HepG2 (cell line): ENCODE data around the gene CELF2. TPM values are rescaled to one million over a fixed set of nuclear protein-coding genes. Genes with fewer than 3 reads are reported as not detected.

Experiments used
- ATAC-seq: fragments of 200-7000 bp; cut with Tn5 transposase; 3 replicates; pipeline ENCODE4 v1.9.1; 2020; ENCODE audit warnings: mild to moderate bottlenecking, moderate library complexity
- BruUV-seq: library from RNA; stranded (reverse); fragments of 400-500 nt; replicated peaks from 2 replicates; lab custom pipeline; 2021; lab: Mats Ljungman, UMichigan
- CTCF ChIA-PET: fragments of 300-600 bp; formaldehyde crosslinking; extraction: SDS; loops from one replicate; lab custom pipeline; 2021; ENCODE audit warnings: low total read pairs, inconsistent platforms, low intra/inter-chr PET ratio; lab: Yijun Ruan, JAX
- POLR2A ChIA-PET: fragments of 350-600 bp; sonication (Branson Sonifier 250); formaldehyde crosslinking; loops from one replicate; lab custom pipeline; 2020; ENCODE audit warnings: antibody characterized with exemption, inconsistent platforms; lab: Yijun Ruan, JAX
- DNase-seq: peaks from one replicate; pipeline ENCODE4 v3.0.0-alpha.2; 2015; ENCODE audit warnings: low spot score
- FAIRE-seq: peaks from 3 replicates; lab custom pipeline; 2011; peaks lifted over from hg19 to GRCh38; lab: Jason Lieb, UNC
- H2AFZ ChIP-seq: one replicate; pipeline ENCODE4 v1.6.1; 2011; ENCODE audit warnings: low read length, inconsistent platforms
- H3K27ac ChIP-seq: fragments of 300-600 bp; 3 replicates; pipeline ENCODE4 v1.8.0; 2011; ENCODE audit warnings: mixed run types, mild to moderate bottlenecking, mixed read lengths, low read length, inconsistent platforms; ENCODE audit not compliant: insufficient read depth; ENCODE audit errors: extremely low read length
- H3K27me3 ChIP-seq, 2 experiments: fragments of 200-600 bp in 1 of 2; 2 replicates in 1 of 2; 3 replicates in 1 of 2; pipeline versions ENCODE4 v1.6.0 to v1.8.0; 2011; ENCODE audit warnings: low read length in 2 of 2, mild to moderate bottlenecking in 2 of 2, moderate library complexity in 2 of 2, inconsistent platforms in 1 of 2; ENCODE audit not compliant: insufficient read depth in 2 of 2, control insufficient read depth in 1 of 2
- H3K36me3 ChIP-seq, 2 experiments: fragments of 200-600 bp in 1 of 2; replicated peaks in 1 of 2; 2 replicates in 1 of 2; 3 replicates in 1 of 2; pipeline versions ENCODE4 v1.5.1 to v1.8.0; 2011; ENCODE audit warnings: low read length in 2 of 2, inconsistent platforms in 1 of 2; ENCODE audit not compliant: insufficient read depth in 2 of 2, control insufficient read depth in 1 of 2
- H3K4me1 ChIP-seq: 2 replicates; pipeline ENCODE4 v1.5.1; 2012; ENCODE audit warnings: low read length, inconsistent platforms; ENCODE audit not compliant: insufficient read depth
- H3K4me2 ChIP-seq: 2 replicates; pipeline ENCODE4 v1.6.0; 2011; ENCODE audit warnings: low read depth, low read length, inconsistent platforms
- H3K4me3 ChIP-seq, 3 experiments: fragments of 200-600 bp in 1 of 3; sonication (generic), shearing (Covaris generic) in 1 of 3; replicated peaks in 1 of 3; 2 replicates each; pipeline ENCODE4 v1.5.1; 2011 to 2016; ENCODE audit warnings: low read length in 3 of 3, inconsistent platforms in 2 of 3, low read depth in 2 of 3, mild to moderate bottlenecking in 2 of 3, control low read depth in 1 of 3, mixed read lengths in 1 of 3; ENCODE audit not compliant: insufficient read depth in 1 of 3
- H3K79me2 ChIP-seq: one replicate; pipeline ENCODE4 v1.6.1; 2011; ENCODE audit warnings: low read length, inconsistent platforms; ENCODE audit not compliant: insufficient read depth
- H3K9ac ChIP-seq: 2 replicates; pipeline ENCODE4 v1.6.0; 2011; ENCODE audit warnings: mild to moderate bottlenecking, low read depth, low read length, inconsistent platforms; ENCODE audit not compliant: insufficient read depth
- H3K9me3 ChIP-seq: 2 replicates; pipeline ENCODE4 v1.5.1; 2012; ENCODE audit warnings: mild to moderate bottlenecking, low read length
- H4K20me1 ChIP-seq: 2 replicates; pipeline ENCODE4 v1.6.0; 2011; ENCODE audit warnings: inconsistent platforms, mild to moderate bottlenecking, low read length, moderate library complexity; ENCODE audit not compliant: insufficient read depth
- MTA1 ChIP-seq: sonication (generic); formaldehyde crosslinking; IDR thresholded peaks from 2 replicates; pipeline ENCODE4 v1.4.0; 2020; ENCODE audit warnings: missing genetic modification reagents, mild to moderate bottlenecking, borderline replicate concordance
- MYC ChIP-seq: sonication (generic); formaldehyde crosslinking; IDR thresholded peaks from 2 replicates; pipeline ENCODE4 v1.9.0; 2021; ENCODE audit warnings: missing genetic modification reagents, borderline replicate concordance
- NR2F2 ChIP-seq: IDR thresholded peaks from 2 replicates; pipeline ENCODE4 v1.6.1; 2012; ENCODE audit warnings: low read depth, inconsistent platforms, borderline replicate concordance
- NR3C1 ChIP-seq: sonication (generic); formaldehyde crosslinking; IDR thresholded peaks from 2 replicates; pipeline ENCODE4 v1.4.0; 2020; ENCODE audit warnings: missing genetic modification reagents
- ZNF382 ChIP-seq: sonication (generic); formaldehyde crosslinking; IDR thresholded peaks from 2 replicates; pipeline ENCODE4 v1.5.0; 2020; ENCODE audit warnings: missing genetic modification reagents, mild to moderate bottlenecking, borderline replicate concordance
- ZNF740 ChIP-seq: sonication (generic); formaldehyde crosslinking; IDR thresholded peaks from 2 replicates; pipeline ENCODE4 v1.4.0; 2020; ENCODE audit warnings: missing genetic modification reagents
- ZNF790 ChIP-seq: sonication (generic); formaldehyde crosslinking; IDR thresholded peaks from 2 replicates; pipeline ENCODE4 v1.8.0; 2022; ENCODE audit warnings: missing genetic modification reagents, mild to moderate bottlenecking, borderline replicate concordance
- whole genome bisulfite sequencing: methylation state at CpG from one replicate; pipeline ENCODE4 v1.1.6; 2017; ENCODE audit warnings: low lambda C conversion rate; 5-methylcytosine and 5-hydroxymethylcytosine counted together
- in situ Hi-C: cut with HindIII; loops from 2 replicates; pipeline ENCODE4 v1.10.0; 2017; ENCODE audit warnings: low pct_unique_long_range_greater_than_20kb; ENCODE audit not compliant: extremely low pct_ligation_motif_present
- intact Hi-C: fragments of 100-400 bp; cut with micrococcal nuclease; formaldehyde crosslinking; loops from one replicate; pipeline ENCODE4 v1.10.0; 2022; ENCODE audit not compliant: unreplicated experiment
- polyA plus RNA-seq, 8 experiments: library from polyadenylated mRNA; depleted of rRNA in 3 of 8; stranded (reverse) in 7 of 8; unstranded in 1 of 8; fragments of >200 nt; fragmentation: Illumina TruSeq in 4 of 8; extraction: Trizol in 4 of 8; gene quantifications; 2 replicates each; pipeline versions ENCODE4 v1.2.1 to v1.2.3, GENCODE V29; 2011 to 2016; ENCODE audit warnings: low read depth in 4 of 8, missing spikeins in 1 of 8, mixed read lengths in 1 of 8; ENCODE audit not compliant: insufficient read depth in 1 of 8
- total RNA-seq, 5 experiments: library from RNA; depleted of rRNA; stranded (reverse); fragments of >200 nt; fragmentation: Illumina TruSeq; extraction: Trizol; gene quantifications; 2 replicates each; pipeline ENCODE4 v1.2.3, GENCODE V29; 2016; ENCODE audit warnings: low read depth in 1 of 5
- TF ChIP-seq, protein P1 (sequence below): sonication (generic); formaldehyde crosslinking; IDR thresholded peaks from 2 replicates; pipeline ENCODE4 v1.8.0; 2022; ENCODE audit warnings: missing genetic modification reagents, low read depth, mild to moderate bottlenecking, borderline replicate concordance
- TF ChIP-seq, protein P2 (sequence below): sonication (generic); formaldehyde crosslinking; IDR thresholded peaks from 2 replicates; pipeline ENCODE4 v1.4.0; 2020; ENCODE audit warnings: missing genetic modification reagents, borderline replicate concordance
- TF ChIP-seq, protein P3 (sequence below): sonication (generic); formaldehyde crosslinking; IDR thresholded peaks from 2 replicates; pipeline ENCODE4 v1.4.0; 2020; ENCODE audit warnings: mild to moderate bottlenecking, missing genetic modification reagents

Gene CELF2
- total and polyA plus RNA-seq, 2 of the 13 experiments (the other 11 are each of a cell fraction or from before 2014, with no cell fraction given) = not detected

DNA sequence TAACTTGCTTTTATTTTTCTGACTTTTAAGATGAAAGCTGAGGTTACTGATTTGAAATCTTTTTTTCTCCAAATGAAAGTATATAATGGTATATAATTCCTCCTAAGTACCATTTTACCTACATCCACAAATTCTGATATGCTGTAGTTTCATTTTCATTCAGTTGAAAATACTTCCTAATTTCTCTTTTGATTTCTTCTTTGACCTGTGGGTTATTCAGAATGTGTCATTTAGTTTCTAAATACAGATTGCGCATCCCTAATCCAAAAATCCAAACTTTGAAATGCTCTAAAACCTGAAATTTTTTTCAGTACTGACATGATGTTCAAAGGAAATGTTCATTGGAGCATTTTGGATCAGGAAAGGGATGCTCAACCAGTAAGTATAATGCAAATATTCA lies 168.7 kb downstream of the CELF2 start (continued):
- no peak for TF ChIP-seq NR3C1
- TF ChIP-seq, all 625 proteins: peak for 0

DNA sequence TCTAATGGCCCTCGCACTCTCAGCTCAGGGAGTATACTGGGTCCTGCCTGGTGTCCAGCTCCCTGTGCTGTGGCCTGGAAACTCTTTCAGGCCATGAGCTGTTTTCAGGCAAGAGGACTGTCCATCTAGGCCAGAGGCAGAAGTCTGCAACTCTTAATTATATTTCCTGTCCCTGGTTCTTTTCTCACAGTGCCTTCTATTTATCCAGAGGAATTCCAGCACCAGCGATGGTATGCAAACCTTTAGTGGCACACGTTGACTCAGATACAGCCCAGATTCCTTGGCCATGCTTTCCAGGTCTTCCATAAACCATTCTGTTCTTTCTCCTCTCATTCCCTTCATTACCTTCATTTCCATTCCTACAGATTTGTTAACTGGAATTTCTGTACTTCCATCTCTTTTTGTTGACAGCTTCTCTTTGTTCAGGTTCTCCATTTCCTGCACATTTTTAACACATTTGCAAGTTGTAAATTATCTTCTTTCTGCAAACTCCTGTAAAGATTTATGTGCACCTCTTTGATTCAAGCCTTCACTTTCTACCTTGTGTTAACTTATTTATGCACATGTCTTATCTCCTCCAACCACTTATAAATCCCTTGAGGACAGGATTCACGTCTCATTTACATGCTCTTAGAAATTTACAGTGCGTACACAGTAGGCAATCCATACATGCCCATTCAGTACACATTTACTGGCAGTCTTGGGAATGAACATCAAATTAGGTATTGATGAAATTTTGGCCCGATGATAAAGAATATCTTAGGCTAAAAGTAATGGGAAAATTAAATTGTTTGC lies 172.1 kb downstream of the CELF2 start:
- DNase-seq = no peak
- Histone ChIP-seq H3K9ac (no peak overlapping the region), H3K9me3 (no peaks in the 10 kb centered on the region), H4K20me1 (no peaks in the 10 kb centered on the region), H3K79me2 (no peaks in the 10 kb centered on the region), H3K4me2 (no peak overlapping the region), H2AFZ (no peak overlapping the region), H3K4me1 (no peaks in the 10 kb centered on the region), H3K36me3 (no peaks in the 10 kb centered on the region), H3K4me3 (no peak overlapping the region), H3K27ac (no peak overlapping the region), H3K27me3 (peaks cover 0 to 1% of the 10 kb centered on the region in 2 experiments; a peak in 1 of 5 replicates)
- intact Hi-C loops = no loop called here
- in situ Hi-C loops = no loop called here
- WGBS = 15% methylated on average over 6 of the region's 6 CpGs
- TF ChIP-seq MTA1 (CRISPR knock-in tag) (no peak), ZNF790 (no peak)
- no TSS peak for BruUV-seq
- ChIA-PET POLR2A (no interaction called here), CTCF (no interaction called here)
- no peak for FAIRE-seq
- ATAC-seq = no peak

DNA sequence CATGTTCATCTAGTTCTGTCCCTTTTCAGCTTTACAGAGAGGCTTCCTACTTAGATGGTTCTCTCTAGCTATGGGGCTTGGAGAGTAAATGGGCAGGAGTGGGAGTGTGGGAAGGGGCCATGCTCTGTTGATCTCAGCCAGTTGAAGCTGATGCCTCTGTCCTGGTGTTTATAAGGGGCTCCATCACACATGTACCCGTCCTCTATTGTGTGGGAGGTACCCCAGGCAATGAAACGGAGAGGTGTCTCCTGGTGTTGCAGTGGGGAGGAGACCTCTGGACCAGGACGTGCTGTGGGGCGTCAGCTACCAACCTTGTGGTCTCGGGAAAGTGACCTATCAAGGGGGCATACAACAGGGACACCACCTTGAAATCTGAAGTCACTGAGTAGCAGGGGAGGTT lies 173.5 kb downstream of the CELF2 start:
- in situ Hi-C loops = no loop called here
- Histone ChIP-seq H3K4me1 (no peaks in the 10 kb centered on the region), H3K9ac (no peak overlapping the region), H3K36me3 (no peaks in the 10 kb centered on the region), H3K4me2 (no peak overlapping the region), H3K4me3 (no peak overlapping the region), H3K27me3 (peaks cover 0 to 1% of the 10 kb centered on the region in 2 experiments; a peak in 1 of 5 replicates), H3K79me2 (no peaks in the 10 kb centered on the region), H3K9me3 (no peaks in the 10 kb centered on the region), H4K20me1 (no peaks in the 10 kb centered on the region), H3K27ac (no peak overlapping the region), H2AFZ (no peak overlapping the region)
- POLR2A ChIA-PET = no interaction called here
- DNase-seq (no peak), ATAC-seq (no peak), FAIRE-seq (no peak)
- TF ChIP-seq NR2F2 (no peak), MYC (CRISPR knock-in tag) (no peak), ZNF382 (CRISPR knock-in tag) (no peak), ZNF740 (CRISPR knock-in tag) (no peak)
- TF ChIP-seq, protein P1, sequence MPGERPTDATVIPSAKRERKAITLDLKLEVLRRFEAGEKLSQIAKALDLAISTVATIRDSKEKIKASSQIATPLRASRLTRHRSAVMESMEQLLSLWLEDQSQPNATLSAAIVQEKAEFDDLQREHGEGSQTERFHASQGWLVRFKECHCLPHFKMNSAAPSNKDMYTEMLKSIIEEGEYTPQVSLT (CRISPR knock-in tag) = no peak
- TF ChIP-seq, protein P2, sequence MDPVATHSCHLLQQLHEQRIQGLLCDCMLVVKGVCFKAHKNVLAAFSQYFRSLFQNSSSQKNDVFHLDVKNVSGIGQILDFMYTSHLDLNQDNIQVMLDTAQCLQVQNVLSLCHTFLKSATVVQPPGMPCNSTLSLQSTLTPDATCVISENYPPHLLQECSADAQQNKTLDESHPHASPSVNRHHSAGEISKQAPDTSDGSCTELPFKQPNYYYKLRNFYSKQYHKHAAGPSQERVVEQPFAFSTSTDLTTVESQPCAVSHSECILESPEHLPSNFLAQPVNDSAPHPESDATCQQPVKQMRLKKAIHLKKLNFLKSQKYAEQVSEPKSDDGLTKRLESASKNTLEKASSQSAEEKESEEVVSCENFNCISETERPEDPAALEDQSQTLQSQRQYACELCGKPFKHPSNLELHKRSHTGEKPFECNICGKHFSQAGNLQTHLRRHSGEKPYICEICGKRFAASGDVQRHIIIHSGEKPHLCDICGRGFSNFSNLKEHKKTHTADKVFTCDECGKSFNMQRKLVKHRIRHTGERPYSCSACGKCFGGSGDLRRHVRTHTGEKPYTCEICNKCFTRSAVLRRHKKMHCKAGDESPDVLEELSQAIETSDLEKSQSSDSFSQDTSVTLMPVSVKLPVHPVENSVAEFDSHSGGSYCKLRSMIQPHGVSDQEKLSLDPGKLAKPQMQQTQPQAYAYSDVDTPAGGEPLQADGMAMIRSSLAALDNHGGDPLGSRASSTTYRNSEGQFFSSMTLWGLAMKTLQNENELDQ (CRISPR knock-in tag) = no peak
- TF ChIP-seq, protein P3, sequence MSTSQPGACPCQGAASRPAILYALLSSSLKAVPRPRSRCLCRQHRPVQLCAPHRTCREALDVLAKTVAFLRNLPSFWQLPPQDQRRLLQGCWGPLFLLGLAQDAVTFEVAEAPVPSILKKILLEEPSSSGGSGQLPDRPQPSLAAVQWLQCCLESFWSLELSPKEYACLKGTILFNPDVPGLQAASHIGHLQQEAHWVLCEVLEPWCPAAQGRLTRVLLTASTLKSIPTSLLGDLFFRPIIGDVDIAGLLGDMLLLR = no peak
- CTCF ChIA-PET = no interaction called here
- intact Hi-C loops = no loop called here
- WGBS = 0% methylated on average over 3 of the region's 5 CpGs
- no TSS peak for BruUV-seq
